HuH-7.5 (cell line): ENCODE data around the gene PRLHR.
"Not testable (repeated sequence)": the region's sequence is repeated elsewhere in the genome, so short reads cannot be mapped to it uniquely, and the experiment has no call there.

Experiments
- DNase-seq: peaks from one replicate; pipeline ENCODE4 v3.0.0; 2011; ENCODE audit warnings: low spot score

Gene PRLHR

GRCh38 chr10:118595598-118596425 lies at the start of gene PRLHR:
TSS of gene PRLHR (minus strand) at chr10:118595648. CDS start at chr10:118595244, 404 bp downstream.
- peak; percentile 50 for DNase-seq

- DNase-seq = no peak
Measured at GRCh38 chr10:118642228-118642627, 46.8 kb upstream of the PRLHR start.

- no peak for DNase-seq
Measured at GRCh38 chr10:118638680-118639079, 43.2 kb upstream of the PRLHR start.

GRCh38 chr10:118635674-118636402 lies 40.4 kb upstream of the PRLHR start:
- no peak for DNase-seq

- no peak for DNase-seq
Measured at GRCh38 chr10:118633786-118634185, 38.3 kb upstream of the PRLHR start.

GRCh38 chr10:118629211-118629610 lies 33.8 kb upstream of the PRLHR start:
- no peak for DNase-seq

GRCh38 chr10:118628397-118628796 lies 32.9 kb upstream of the PRLHR start:
- no peak for DNase-seq

GRCh38 chr10:118626953-118627352 lies 31.5 kb upstream of the PRLHR start:
- no peak for DNase-seq

GRCh38 chr10:118625504-118625903 lies 30.1 kb upstream of the PRLHR start:
- no peak for DNase-seq

GRCh38 chr10:118624747-118625146 lies 29.3 kb upstream of the PRLHR start:
- no peak for DNase-seq

- no peak for DNase-seq
Measured at GRCh38 chr10:118621304-118621942, 26.0 kb upstream of the PRLHR start.

- not testable (repeated sequence) for DNase-seq
Measured at GRCh38 chr10:118613863-118614262, 18.4 kb upstream of the PRLHR start.

- no peak for DNase-seq
Measured at GRCh38 chr10:118610577-118610976, 15.1 kb upstream of the PRLHR start.

GRCh38 chr10:118607768-118608354 lies 12.4 kb upstream of the PRLHR start:
- DNase-seq = no peak

GRCh38 chr10:118605694-118606093 lies 10.2 kb upstream of the PRLHR start:
- DNase-seq = no peak

GRCh38 chr10:118596426-118597124 lies 1.1 kb upstream of the PRLHR start:
- DNase-seq = no peak

- DNase-seq = no peak
Measured at GRCh38 chr10:118595064-118595420, 406 bp downstream of the PRLHR start.

- peak; percentile 24 for DNase-seq
Measured at GRCh38 chr10:118594392-118595063, 920 bp downstream of the PRLHR start.

- no peak for DNase-seq
Measured at GRCh38 chr10:118592675-118593330, 2.6 kb downstream of the PRLHR start.

- no peak for DNase-seq
Measured at GRCh38 chr10:118590334-118590733, 5.1 kb downstream of the PRLHR start.
